BE2C (cell line): Measurements from ENCODE around the gene ARHGAP19. TPM values are rescaled to one million over a fixed set of nuclear protein-coding genes. Genes with fewer than 3 reads are reported as not detected.

Experiments used
- DNase-seq: peaks from one replicate; pipeline ENCODE4 v3.0.0-alpha.2; 2020
- H3K27me3 ChIP-seq: fragments of 250-450 bp; sonication (Bioruptor Pico); 2 replicates; pipeline ENCODE4 v1.5.1; 2020; ENCODE audit warnings: mild to moderate bottlenecking
- H3K36me3 ChIP-seq: fragments of 250-450 bp; sonication (Bioruptor Pico); 2 replicates; pipeline ENCODE4 v1.5.1; 2020; ENCODE audit warnings: mild to moderate bottlenecking
- H3K4me1 ChIP-seq: fragments of 250-450 bp; sonication (Bioruptor Pico); 2 replicates; pipeline ENCODE4 v1.5.1; 2020
- H3K4me3 ChIP-seq: 2 replicates; pipeline ENCODE4 v1.5.1; 2011; ENCODE audit warnings: low read depth, low read length
- H3K9me3 ChIP-seq: fragments of 250-450 bp; sonication (Bioruptor Pico); 2 replicates; pipeline ENCODE4 v1.5.1; 2020
- polyA plus RNA-seq: library from polyadenylated mRNA; unstranded; fragments of >200 nt; gene quantifications from one replicate; pipeline ENCODE4 v1.2.1, GENCODE V29; 2012; ENCODE audit warnings: low read depth, missing spikeins; ENCODE audit not compliant: insufficient read length, insufficient read depth
- TF ChIP-seq, protein P1 (sequence below): IDR thresholded peaks from 2 replicates; pipeline ENCODE4 v1.5.1; 2012; ENCODE audit warnings: mild to moderate bottlenecking, low read depth, low read length

The ARHGAP19 gene, protein sequence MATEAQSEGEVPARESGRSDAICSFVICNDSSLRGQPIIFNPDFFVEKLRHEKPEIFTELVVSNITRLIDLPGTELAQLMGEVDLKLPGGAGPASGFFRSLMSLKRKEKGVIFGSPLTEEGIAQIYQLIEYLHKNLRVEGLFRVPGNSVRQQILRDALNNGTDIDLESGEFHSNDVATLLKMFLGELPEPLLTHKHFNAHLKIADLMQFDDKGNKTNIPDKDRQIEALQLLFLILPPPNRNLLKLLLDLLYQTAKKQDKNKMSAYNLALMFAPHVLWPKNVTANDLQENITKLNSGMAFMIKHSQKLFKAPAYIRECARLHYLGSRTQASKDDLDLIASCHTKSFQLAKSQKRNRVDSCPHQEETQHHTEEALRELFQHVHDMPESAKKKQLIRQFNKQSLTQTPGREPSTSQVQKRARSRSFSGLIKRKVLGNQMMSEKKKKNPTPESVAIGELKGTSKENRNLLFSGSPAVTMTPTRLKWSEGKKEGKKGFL
- 5.4 TPM for polyA plus RNA-seq

DNA sequence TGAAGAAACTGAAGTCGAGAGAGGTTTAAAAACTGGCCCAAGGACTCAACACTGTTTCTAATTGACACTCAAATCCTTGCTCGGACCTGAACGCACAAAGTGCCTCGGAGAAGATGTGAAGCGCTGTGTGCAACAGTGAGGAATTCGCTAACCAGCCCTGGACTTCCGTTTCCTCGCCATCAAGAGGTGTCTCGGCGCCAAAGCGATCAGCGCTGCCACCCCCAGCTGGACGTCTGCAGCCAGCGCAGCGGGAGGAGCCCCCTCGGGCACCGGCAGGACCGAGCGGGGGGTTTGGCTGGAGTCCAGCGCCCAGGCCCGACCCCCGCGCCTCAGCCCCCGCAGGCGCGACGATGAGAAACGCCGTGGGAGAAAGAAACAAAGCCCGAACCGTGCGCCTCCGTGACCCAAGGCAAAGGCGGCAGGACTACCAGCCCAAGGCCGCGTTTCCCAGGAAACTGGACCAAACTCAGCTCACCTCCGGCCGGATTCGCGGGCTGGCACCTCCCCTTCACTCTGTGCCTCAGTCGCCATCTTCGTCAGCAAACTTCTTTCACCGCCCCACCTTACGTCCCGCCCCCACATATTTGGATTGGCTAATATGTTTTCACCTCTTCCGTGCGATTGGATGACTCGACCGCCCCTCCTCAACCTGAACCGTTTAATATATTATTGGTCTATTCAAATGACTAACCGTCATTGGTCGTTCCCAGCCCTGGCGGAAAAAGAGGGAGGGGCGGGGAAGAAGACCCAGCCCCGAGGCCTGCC lies at the start of gene ARHGAP19:
Gene ARHGAP19 (minus strand): TSS at position 541 of the 765 bp plus-strand sequence. CDS start 10 bp downstream, at position 531.
- H3K36me3 ChIP-seq: no peaks in the 10 kb centered on the region
- peak; percentile 94 for DNase-seq
- peak within 1 kb of the TSS; percentile 94 for H3K4me3 ChIP-seq
- H3K27me3 ChIP-seq: no peaks in the 10 kb centered on the region
- TF ChIP-seq, protein P1, sequence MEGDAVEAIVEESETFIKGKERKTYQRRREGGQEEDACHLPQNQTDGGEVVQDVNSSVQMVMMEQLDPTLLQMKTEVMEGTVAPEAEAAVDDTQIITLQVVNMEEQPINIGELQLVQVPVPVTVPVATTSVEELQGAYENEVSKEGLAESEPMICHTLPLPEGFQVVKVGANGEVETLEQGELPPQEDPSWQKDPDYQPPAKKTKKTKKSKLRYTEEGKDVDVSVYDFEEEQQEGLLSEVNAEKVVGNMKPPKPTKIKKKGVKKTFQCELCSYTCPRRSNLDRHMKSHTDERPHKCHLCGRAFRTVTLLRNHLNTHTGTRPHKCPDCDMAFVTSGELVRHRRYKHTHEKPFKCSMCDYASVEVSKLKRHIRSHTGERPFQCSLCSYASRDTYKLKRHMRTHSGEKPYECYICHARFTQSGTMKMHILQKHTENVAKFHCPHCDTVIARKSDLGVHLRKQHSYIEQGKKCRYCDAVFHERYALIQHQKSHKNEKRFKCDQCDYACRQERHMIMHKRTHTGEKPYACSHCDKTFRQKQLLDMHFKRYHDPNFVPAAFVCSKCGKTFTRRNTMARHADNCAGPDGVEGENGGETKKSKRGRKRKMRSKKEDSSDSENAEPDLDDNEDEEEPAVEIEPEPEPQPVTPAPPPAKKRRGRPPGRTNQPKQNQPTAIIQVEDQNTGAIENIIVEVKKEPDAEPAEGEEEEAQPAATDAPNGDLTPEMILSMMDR: peak; percentile 27
- no peaks in the 10 kb centered on the region for H3K9me3 ChIP-seq
- no peaks in the 10 kb centered on the region for H3K4me1 ChIP-seq

DNA sequence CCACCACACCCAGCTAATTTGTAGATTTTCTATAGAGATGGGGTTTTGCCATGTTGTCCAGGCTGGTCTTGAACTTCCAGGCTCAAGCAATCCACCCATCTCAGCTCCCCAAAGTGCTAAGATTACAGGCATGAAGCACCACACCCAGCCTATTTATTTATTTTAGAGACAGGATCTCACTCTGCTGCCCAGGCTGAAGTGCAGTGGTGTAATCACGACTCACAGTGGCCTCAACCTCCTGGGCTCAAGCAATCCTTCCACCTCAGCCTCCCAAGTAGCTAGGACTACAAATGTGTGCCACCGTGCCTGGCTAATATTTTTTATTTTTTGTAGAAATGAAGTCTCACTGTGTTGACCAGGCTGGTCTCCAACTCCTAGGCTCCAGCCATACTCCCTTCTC lies 49.0 kb upstream of the ARHGAP19 start:
- Histone ChIP-seq H3K4me1 (peaks cover 4% of the 10 kb centered on the region; the same call in 1 of the 2 replicates), H3K27me3 (no peaks in the 10 kb centered on the region), H3K4me3 (no peak overlapping the region), H3K9me3 (no peaks in the 10 kb centered on the region), H3K36me3 (no peaks in the 10 kb centered on the region)
- DNase-seq: no peak
- TF ChIP-seq, protein P1: no peak

DNA sequence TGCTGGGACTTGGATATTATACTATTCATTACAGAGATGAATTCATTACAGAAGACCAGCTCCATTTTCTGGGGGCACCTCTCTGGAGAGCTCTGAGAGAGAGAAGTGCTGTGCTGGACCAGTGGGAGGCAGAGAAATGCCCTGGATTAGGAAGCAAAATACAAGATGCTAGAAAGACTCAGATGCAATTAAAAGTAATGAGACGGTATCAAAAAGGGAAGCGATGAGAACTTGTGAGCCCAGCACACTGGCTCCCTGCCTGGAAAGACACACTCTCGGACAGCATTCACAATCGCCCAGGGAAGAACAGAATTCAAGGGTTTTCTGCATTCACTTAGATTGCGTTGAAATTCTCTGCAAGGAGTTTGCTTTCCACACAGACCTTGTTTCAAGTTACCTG lies 45.6 kb upstream of the ARHGAP19 start:
- Histone ChIP-seq H3K27me3 (no peaks in the 10 kb centered on the region), H3K36me3 (no peaks in the 10 kb centered on the region), H3K9me3 (no peaks in the 10 kb centered on the region), H3K4me1 (peaks cover 4% of the 10 kb centered on the region; the same call in 1 of the 2 replicates), H3K4me3 (no peak overlapping the region)
- TF ChIP-seq, protein P1: no peak
- no peak for DNase-seq

DNA sequence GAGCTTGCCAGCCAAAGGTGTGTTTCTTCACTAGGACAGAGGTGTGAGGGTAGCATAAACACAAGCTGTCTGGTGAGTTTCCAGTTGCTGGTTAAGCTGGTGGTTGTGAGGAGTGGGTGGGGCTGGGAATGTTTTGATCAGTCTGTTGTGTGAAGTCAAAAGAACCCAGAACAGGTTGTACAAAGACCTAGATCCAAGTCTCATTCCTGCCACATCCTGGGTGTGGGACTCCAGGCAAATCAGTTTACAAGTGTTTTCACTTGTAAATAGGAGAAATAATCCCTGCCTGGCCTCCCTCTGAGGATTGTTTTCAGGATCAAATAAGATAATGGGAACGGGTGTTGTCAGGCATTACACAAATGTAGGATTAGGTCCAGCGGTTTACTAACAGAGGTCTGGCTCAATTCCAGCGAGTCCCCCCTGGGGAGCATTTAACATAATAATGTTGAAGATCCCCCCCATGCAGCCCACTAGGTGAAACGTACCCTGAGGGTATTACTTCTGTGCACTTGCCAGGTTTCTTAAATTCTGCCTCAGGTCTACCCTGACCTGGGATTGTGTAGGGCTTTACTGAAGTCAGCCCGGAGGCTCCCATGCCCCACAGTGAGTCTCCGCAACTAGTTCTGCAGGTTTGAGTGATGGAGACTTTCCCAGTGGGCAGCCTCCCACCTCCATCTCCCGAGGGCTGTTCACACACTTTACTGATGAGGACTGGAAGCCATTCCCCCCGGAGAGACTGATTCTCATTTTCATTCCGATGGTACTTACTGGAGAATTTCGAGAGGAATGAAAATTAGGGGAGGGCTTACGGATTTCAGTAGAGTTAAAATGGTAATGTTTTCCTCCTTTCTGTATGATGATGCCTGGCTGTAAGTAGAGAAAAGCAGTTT lies 44.8 kb upstream of the ARHGAP19 start:
- no peak overlapping the region for H3K4me3 ChIP-seq
- DNase-seq: no peak

DNA sequence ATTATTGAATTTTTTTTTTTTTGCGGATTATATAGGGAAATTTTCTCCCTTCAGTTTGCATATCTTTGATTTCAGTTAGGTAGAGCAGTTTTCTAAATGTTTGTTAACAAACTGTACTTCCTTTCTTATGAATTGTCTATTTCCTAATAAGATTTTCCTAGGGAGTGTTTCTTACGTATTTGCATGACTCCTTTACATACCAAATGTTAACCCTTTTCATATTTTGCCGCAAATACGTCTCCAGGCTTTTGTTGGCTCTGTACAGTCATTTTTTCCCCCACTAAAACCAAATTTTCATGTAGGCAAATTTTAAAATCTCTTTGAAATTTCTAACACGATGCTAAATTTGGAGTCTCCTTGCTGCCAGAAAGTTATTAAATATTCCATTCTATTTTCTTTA lies 44.0 kb upstream of the ARHGAP19 start:
- no peak for DNase-seq
- TF ChIP-seq, protein P1: no peak
- Histone ChIP-seq H3K4me1 (peaks cover 4% of the 10 kb centered on the region), H3K36me3 (no peaks in the 10 kb centered on the region), H3K4me3 (no peak overlapping the region), H3K27me3 (no peaks in the 10 kb centered on the region), H3K9me3 (no peaks in the 10 kb centered on the region)

More for the DNA sequence above, 44.8 kb upstream of the ARHGAP19 start:
- Histone ChIP-seq H3K27me3 (no peaks in the 10 kb centered on the region), H3K36me3 (no peaks in the 10 kb centered on the region), H3K9me3 (no peaks in the 10 kb centered on the region), H3K4me1 (peaks cover 4% of the 10 kb centered on the region)
- TF ChIP-seq, protein P1: no peak
